HG03103 (cell line): ENCODE results near the gene MYO5C.

ENCODE experiments used
- ATAC-seq: cut with Tn5 transposase; IDR thresholded peaks from one replicate; pipeline ENCODE4 v1.9.1; 2021; ENCODE audit warnings: low read depth; ENCODE audit not compliant: unreplicated experiment

The MYO5C gene

DNA sequence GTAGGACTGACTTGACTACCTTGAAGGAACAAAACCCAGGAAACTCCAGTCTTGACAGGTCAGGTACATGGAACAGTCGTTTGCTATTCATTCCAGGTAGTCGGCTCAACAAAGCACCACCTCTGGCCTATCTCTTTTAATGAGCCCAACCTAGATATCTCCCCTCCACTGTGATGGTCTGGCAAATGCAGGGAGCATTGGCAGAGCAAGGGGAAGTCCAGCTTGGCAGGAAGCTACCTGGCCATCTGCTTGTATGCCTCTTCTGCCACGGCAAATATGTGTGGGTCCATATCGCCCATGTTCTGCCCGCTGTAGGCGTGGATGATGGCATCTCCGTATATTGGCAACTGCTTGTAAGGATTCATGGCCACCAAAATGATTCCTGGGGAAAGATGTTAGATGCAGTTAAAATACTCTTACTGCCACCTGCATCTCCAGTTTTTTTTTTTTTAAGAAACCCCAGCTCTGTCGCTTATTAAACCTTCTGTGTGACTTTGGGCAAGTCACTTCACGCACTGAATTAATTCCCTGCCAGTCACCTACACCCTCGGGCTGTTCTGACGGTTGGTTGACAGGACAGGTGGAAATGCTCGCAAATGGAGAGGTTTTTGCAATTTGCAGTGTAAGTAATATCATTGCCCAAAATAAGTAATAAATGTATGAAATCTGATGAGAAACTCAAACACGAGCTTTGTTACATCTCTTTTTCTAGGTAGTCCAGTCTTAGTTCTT lies 16.8 kb downstream of the MYO5C start:
- ATAC-seq = no peak

DNA sequence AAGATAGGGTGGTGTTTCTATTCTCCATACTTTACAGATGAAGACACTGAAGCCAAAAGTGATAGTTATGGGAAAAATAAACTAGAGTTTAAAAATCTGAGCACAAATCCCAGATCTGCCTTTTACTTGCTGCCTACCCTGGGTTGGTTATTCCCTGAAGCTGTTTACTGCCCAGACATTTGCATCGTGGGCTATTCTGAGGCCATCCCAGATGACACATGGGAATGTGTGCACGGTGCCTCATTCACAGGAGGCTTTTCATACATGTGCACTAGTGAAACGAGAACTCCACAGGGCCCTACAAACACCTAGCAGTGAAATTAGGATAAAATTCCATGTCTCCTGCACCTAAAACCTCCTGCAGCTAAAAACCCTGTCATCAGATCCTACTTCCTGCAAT lies 17.5 kb downstream of the MYO5C start:
- no peak for ATAC-seq

DNA sequence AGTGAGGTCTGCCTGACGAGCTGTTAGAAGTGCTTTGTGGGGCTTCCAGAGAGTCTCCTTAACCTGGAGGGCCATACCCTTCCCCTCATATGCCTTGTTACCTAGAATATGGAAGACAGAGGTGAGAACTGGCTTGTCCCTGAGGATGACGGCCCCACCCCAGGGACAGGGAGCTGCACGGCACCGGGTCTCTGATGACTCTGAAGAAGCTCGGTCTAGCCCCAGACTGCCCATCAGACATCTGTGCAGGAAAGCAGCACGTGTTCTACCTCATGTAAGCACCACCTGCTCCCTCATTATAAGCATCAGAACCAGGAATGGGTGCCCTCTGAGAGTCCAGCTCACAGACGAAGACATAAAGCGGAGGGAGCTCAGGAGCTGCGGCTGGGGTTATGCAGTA lies 18.0 kb downstream of the MYO5C start:
- no peak for ATAC-seq

DNA sequence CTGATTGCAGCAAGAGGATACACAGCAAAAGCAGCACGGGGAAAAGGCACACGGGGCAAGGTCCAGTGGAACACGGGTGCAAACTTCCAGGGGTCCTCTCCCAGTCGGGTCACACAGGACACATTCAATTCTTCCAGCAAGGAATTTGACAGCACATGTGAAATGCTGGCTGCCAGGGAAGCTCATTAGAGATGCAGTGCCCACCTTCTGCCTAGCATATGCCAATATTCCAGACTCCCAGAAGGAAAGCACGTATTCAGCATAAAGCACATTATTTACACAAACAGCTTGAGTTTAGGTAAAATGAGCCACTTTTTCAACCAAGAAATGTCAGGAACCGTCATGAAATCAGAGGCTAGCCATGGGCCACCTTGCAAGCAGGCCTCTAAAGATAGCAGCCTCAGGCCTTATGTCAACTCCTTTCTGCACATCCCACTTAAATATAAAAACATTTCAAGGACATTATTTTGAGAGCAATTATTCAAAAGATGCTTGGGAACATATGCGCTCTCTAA lies 19.3 kb downstream of the MYO5C start:
- no peak for ATAC-seq

DNA sequence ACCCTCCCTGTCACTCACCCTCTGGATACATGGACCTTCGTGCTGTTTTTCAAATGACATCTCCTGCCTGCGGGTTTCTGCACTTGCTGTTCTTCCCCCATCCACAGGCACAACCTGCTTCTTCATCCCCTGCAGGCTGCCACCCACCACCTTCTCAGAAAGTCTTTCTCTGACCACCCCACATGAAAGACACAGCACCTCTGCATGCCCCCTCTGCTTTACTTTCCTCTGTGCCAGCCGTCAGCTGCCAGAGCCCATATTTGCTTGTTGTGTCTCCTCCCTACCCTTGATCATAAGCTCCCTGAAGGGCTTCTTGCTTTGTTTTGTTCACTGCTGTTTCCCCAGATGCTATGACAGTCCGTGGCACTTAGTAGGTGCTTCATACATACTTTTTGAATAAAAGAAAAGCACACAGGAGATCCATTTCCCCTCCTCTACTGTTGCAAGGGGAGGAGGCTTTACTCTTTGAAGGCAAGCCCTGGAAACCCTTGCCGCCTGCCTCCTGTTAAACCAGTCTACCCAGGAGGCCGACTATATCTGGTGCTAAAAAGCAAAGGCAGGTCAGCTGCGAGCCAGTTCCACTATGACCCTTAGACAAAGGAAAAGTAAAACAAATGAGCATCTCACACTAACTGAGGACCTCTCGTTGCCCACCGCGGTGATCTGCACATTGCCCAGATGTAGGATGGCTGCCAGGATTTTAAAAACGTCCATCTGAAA lies 31.9 kb downstream of the MYO5C start:
- ATAC-seq = no peak

DNA sequence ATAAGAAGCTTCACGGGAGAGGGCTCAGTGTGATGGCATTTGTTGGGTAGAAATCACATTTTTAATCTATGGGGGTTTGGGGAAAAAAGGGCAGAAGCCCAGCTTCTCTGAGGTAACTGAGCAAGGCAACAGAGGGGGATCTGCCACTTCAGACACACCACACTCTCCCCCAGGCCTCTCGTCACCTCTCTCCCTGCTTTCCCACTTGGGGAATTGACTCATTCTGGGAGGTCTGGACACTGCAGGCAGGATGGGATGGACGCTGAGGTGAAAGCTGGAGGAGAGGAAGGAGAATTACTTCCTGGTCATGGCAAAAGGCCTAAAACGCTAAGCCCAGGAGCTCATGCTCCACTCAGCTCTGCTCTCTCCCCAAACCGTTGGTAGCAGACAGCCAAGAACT lies 33.2 kb downstream of the MYO5C start:
- no peak for ATAC-seq

DNA sequence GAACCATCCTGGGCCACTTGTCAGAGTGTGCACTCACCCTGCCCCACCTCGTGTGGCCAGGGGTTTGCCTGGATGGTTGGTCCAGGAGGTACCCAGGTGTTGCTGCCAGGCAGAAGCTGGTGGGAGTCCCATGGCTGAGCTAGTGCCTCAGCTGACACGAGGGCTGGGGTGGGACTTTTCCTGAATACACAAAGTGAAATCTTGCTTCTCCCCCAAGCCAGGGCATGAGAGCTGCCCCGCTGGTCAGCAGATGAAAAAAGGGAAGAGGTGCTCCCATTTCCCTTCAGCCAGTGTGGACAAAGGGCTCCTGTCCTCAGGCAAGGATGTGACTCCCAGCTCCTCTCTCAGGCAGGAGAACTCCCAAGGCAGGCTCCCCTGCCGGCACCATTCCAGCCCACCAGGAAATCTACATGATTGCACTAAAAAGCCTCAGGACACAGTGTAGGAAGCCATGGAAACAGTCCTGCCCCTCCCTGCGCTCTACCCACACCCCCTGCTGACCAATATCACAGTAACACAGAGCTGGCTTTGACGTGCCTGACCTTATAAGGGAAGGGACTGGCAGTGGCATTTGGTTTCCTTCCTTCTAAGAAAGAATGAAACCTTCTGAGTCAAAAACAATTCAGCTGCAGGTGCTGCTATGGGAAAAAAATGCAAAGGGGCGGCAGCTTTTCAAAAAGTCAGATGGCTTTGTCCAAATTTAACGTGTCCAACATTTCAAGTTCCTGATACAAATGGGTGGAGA lies 33.9 kb downstream of the MYO5C start:
- ATAC-seq = peak; percentile 98

DNA sequence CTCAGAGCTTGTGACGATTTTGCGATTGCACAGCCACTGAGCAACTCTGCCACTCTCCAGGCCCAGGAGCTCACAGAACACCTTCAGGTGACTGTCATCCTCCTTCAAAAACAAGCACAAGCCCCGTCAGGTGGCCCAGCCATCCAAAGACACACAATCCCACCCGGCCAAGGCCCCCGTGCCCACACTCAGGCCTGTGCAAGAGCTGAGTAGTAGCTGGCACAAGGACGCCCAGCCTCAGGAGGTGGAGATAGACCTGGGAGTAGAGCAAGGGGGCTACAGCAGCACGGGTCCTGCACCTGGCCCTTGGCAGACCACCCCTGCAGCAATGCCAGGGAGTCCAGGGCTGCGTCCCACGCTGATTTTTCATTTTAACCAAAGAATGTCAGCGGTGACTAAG lies 34.6 kb downstream of the MYO5C start:
- no peak for ATAC-seq

DNA sequence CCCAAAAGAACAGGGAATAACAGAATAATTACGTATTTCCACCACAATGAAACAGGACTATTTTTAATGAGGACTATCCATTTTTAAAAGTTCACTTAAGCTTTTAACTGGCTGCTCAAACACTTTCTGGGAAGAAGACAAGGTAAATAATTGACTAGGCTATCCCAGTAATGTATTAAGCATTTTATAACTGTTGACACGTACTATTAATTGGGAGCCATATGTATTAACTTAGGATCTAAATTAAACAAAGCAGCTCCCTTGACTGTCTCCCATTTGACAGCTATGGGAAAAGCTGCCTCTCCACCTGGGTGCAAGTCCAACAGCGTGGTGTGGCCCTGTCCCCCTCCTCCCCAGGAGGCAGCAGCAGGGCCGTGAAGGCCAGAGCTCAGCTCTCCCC lies 36.1 kb downstream of the MYO5C start:
- ATAC-seq = no peak

DNA sequence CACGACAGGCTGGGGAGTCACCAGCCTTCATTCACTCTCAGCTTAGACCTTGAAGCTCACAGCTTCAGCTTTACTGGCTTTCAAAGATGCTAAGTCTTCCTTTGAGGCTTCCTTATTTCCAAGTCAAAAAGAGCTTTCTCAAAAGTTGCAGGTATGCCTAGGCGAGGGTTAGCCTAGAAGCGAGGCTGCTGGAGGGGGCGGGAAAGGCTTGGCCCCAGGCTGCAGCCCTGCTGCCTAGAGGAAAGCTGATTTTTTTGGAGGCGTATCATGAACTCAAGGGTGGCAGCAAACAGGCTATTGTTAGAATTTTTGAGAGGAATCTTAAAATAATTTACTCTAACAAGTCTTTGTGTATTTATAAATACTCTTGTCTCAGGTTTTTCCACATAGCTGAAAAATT lies 37.1 kb downstream of the MYO5C start:
- no peak for ATAC-seq

DNA sequence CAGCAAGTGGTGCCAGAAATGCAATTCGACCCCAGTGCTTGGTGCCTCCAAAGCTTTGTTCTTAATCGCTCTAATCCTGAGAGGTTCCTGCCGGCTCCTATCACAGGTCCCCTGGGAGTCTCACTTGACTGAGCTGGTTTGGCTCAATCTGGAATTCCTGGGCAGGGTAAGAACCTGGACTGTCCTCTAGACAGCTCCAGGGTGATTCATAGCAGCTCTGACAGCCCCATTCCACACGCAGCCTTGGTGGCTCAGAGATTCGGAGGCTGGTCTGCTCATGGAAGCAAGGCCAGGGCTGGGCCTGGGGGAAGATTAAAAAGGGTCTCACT lies 37.9 kb downstream of the MYO5C start:
- no peak for ATAC-seq

DNA sequence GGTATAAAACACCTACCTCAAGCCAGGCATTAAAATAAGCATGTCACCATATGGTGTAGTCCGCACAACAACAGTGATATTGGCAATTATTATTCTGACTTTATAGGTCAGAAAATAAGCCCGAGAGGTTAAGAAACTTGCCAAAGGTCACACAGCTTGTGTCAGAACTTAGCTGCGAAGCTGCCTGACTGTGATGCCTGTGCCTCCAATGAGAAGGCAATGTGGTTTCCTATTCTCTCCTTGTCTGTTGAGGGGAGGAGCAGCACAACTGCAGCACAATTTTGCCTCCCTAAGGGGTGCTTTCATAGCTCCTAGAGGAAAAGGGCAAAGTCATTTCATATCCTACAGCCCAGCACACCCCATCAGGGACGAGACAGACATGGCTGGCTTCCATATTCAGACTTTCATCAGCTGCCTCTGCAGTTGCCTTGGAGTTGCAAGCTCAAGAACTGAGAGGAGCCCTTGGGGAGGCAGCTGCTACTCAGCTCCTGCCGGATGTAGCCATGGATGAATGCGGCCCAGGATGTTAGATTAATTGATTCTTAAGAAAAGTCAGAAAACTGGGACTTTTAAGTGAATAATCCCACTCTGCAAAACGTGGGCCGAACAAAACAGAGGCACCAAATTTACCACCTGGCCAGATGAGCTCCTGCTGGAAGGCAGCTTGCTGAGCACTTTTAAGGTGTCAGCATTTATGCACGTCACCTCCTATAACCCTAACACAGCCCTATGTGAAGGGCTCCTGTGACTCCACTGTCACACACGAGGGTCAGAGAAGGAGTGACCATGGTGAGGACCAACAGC lies 38.5 kb downstream of the MYO5C start:
- no peak for ATAC-seq

DNA sequence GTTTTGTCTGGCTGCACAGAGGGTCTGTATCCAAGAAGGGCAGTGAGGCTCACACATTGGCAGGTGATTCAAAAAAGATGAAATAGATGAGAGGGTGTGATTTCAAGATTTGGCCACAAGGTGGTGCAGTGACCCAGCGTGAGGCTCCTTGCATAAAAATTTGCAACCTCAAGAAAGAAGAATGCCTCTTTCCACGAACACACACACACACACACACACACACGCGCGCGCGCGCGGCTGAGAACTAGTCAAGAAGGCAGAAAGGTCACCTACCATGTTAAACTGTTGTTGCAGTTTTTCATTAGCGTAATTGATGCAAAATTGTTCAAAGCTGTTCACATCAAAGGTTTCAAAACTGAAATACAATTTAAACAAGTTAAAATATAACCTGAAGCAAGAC lies 39.2 kb downstream of the MYO5C start:
- no peak for ATAC-seq

DNA sequence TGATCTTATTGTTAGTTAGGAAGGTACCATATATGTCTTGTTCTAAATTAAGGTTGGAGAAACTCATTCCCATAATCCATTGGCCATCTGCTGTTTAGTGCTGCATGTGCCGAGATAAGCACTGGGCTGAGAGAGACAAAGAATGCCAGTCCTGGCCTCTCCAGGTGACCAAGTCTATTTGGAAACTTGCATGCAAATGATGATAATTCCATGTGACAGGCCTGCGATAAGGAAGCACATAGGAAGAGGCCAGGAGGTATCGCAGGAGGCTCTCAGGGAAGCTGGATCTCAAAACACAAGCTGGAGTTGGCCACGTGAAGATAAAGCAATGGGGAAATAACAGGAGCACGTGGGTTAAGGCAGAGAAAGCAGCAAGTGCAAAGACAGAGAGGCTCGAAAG lies 39.7 kb downstream of the MYO5C start:
- no peak for ATAC-seq

DNA sequence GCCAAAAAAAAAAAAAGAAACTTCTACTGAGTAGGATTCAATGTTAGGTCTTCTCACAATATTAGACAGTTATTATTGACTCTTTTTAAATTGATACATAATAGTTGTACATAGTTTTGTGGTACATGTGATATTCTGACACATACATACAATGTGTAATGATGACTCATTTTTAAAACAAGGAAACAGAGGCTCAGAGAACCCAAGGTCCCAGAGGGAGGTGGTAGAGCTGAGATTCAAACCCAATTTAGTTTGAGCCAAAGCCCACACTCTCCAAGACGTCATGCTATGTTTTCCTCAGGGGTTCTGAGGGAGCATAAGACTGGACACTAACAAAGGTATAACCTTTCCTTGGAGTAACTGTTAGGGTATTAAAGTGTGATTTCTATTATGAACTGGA lies 40.6 kb downstream of the MYO5C start:
- ATAC-seq = no peak

DNA sequence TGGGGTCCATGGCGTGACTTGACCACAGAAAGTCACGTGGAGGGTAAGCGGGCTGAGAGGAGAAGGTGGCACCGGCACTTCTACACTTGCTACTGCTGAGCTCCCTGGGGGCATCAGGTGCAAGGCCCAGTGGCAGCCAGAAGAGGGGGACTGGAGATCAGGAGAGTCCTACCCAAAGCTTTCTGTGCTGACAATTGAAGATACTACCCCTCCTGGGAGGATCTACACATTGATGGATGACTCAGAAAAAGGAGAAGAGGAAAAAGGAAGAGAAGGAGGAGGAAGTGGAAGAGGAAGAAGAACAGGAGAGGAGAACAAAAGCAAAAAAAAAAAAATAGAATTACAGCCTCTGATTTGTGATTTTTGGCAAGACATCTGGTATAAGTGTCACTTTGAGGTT lies 41.2 kb downstream of the MYO5C start:
- ATAC-seq = no peak

DNA sequence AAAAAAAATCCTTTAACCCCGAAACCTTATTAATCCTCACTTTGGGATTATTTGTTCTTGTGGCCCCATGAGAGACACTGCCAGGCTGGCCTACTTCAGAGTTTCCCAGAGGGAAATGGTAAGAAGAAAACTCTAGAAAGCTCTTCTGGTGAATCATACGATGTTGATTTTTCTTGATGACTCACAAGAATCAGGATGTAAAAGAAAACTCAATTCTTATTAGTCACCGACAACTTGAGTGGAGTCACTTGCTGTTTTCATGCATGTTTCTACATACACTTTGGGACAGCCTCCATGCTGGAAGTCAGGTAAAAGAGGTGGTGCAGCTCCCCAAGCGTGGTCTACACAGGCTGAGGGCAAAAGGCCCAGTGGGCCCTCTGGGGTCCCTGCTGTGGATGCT lies 42.8 kb downstream of the MYO5C start:
- ATAC-seq = no peak

DNA sequence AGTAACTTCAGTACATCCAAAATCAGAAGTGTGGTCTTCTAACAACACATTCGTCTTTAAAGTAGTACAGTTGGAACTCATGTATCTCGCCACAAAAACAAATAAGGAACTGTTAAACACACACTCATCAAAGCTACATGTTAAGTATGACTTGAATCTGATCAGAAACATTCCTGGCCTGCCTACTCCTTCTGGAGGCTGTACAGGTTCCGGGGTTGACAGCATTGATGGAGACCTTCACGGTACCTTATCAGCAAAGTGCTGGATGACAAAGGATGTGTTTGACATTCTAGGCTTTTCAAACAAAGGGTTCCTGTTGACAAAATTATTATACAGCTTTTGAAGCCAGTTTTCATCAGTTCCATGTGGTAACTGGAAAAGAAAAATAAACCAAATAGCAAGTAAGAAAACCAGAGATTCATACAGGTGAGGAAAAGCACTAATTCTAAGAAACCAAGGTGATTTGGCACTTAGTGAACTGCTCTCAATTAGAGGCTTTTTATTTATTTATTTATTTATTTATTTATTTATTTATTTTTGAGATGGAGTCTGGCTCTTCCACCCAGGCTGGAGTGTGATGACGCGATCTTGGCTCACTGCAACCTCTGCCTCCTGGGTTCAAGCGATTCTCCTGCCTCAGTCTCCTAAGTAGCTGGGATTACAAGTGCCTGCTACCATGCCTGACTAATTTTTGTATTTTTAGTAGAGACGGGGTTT lies 44.3 kb downstream of the MYO5C start:
- ATAC-seq = no peak

DNA sequence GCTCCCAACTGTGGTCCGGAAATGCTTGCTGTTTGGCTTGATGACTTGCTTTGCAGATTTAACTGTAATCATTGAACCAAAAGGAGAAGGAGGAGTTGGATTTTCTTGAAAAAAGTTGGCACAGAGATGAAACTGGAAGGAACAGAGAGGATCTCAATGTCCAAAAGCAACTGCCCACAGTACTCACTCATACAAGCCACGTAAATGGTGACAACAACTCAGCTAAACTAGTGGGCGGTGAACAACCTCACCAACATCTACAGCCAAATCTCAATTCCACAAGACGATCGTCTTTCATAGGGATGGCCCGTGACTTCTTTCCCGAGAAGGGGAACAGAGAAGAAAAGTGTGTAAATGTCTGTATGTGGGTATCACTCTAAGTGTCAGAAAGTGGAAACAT lies 48.1 kb downstream of the MYO5C start:
- ATAC-seq = no peak
